Measurements from ENCODE around the gene PEMT.
A peak's percentile ranks its signal among the peaks of the same experiment; 100 is the strongest.

PEMT gene

GRCh38 chr17:17595755-17596154 lies 4.2 kb upstream of the PEMT start:
- H2BK120ac ChIP-seq (ENCODE audit: insufficient read depth, low read length, poor library complexity): no peak overlapping the region
- no peak overlapping the region for H2AK5ac ChIP-seq (ENCODE audit: low read length)
- no peak overlapping the region for H2BK12ac ChIP-seq (ENCODE audit: low read length)
- no peaks in the 10 kb centered on the region for H3K9me3 ChIP-seq (ENCODE audit: insufficient read depth, low read depth, low read length)
- H2AFZ ChIP-seq (ENCODE audit: insufficient read depth, low read length, poor library complexity): no peak overlapping the region
- H3K23ac ChIP-seq (ENCODE audit: low read length): no peak overlapping the region
- WGBS (ENCODE audit: extremely low coverage, insufficient coverage, insufficient read length): no CpG with 5 or more reads among the region's 4 CpGs
- H4K8ac ChIP-seq (ENCODE audit: low read depth, low read length): no peak overlapping the region
- no peak overlapping the region for H3K18ac ChIP-seq (ENCODE audit: low read length)
- H3K79me1 ChIP-seq (ENCODE audit: low read length): peaks cover 9% of the 10 kb centered on the region
- H3K14ac ChIP-seq (ENCODE audit: low read length): no peak overlapping the region
- H3K4me2 ChIP-seq (ENCODE audit: low read length): no peak overlapping the region
- DNase-seq: no peak
- H4K91ac ChIP-seq (ENCODE audit: low read depth, low read length): no peak overlapping the region
- H3K4ac ChIP-seq (ENCODE audit: low read depth, low read length): no peak overlapping the region
- no peak overlapping the region for H3K27ac ChIP-seq (ENCODE audit: low read depth, low read length)
- peaks cover 10% of the 10 kb centered on the region for H3K79me2 ChIP-seq (ENCODE audit: control insufficient read depth, insufficient read depth, low read length, poor library complexity)
- peak overlapping the region; percentile 34 for H3K9ac ChIP-seq (ENCODE audit: low read length)
- no peak overlapping the region for H4K12ac ChIP-seq (ENCODE audit: low read depth, low read length)
- no peak overlapping the region for H2BK5ac ChIP-seq (ENCODE audit: low read depth, low read length, poor library complexity)
- no peaks in the 10 kb centered on the region for H3K27me3 ChIP-seq (ENCODE audit: insufficient read depth, low read length)
- no peaks in the 10 kb centered on the region for H3K36me3 ChIP-seq (ENCODE audit: control insufficient read depth in 1 of 2, insufficient read depth in 2 of 2, low read length in 2 of 2)
- H3K4me1 ChIP-seq (ENCODE audit: control insufficient read depth in 1 of 2, insufficient read depth in 2 of 2, low read length in 2 of 2): peaks cover 2 to 7% of the 10 kb centered on the region in 2 experiments
- H3K4me3 ChIP-seq (ENCODE audit: low read depth, low read length): no peak overlapping the region

GRCh38 chr17:17593222-17593620 lies 1.7 kb upstream of the PEMT start:
- H3K36me3 ChIP-seq (ENCODE audit: control insufficient read depth in 1 of 2, insufficient read depth in 2 of 2, low read length in 2 of 2): no peaks in the 10 kb centered on the region
- H2AFZ ChIP-seq (ENCODE audit: insufficient read depth, low read length, poor library complexity): no peak overlapping the region
- H3K4me3 ChIP-seq (ENCODE audit: low read depth, low read length): no peak overlapping the region
- H2BK12ac ChIP-seq (ENCODE audit: low read length): no peak overlapping the region
- H4K8ac ChIP-seq (ENCODE audit: low read depth, low read length): no peak overlapping the region
- no peak overlapping the region for H3K18ac ChIP-seq (ENCODE audit: low read length)
- no peak overlapping the region for H3K23ac ChIP-seq (ENCODE audit: low read length)
- H3K79me1 ChIP-seq (ENCODE audit: low read length): peaks cover 9% of the 10 kb centered on the region
- no peak overlapping the region for H3K4ac ChIP-seq (ENCODE audit: low read depth, low read length)
- no peak overlapping the region for H3K14ac ChIP-seq (ENCODE audit: low read length)
- no peak overlapping the region for H2BK120ac ChIP-seq (ENCODE audit: insufficient read depth, low read length, poor library complexity)
- no peak for DNase-seq
- no peak overlapping the region for H3K27ac ChIP-seq (ENCODE audit: low read depth, low read length)
- H3K79me2 ChIP-seq (ENCODE audit: control insufficient read depth, insufficient read depth, low read length, poor library complexity): peaks cover 10% of the 10 kb centered on the region
- no peak overlapping the region for H2AK5ac ChIP-seq (ENCODE audit: low read length)
- no peaks in the 10 kb centered on the region for H3K9me3 ChIP-seq (ENCODE audit: insufficient read depth, low read depth, low read length)
- WGBS (ENCODE audit: extremely low coverage, insufficient coverage, insufficient read length): no CpG with 5 or more reads among the region's 6 CpGs
- H4K12ac ChIP-seq (ENCODE audit: low read depth, low read length): no peak overlapping the region
- no peak overlapping the region for H2BK5ac ChIP-seq (ENCODE audit: low read depth, low read length, poor library complexity)
- no peaks in the 10 kb centered on the region for H3K27me3 ChIP-seq (ENCODE audit: insufficient read depth, low read length)
- H3K4me2 ChIP-seq (ENCODE audit: low read length): no peak overlapping the region
- H4K91ac ChIP-seq (ENCODE audit: low read depth, low read length): no peak overlapping the region
- no peak overlapping the region for H3K9ac ChIP-seq (ENCODE audit: low read length)
- H3K4me1 ChIP-seq (ENCODE audit: control insufficient read depth in 1 of 2, insufficient read depth in 2 of 2, low read length in 2 of 2): peaks cover 2 to 10% of the 10 kb centered on the region in 2 experiments

GRCh38 chr17:17590883-17591354 lies 589 bp downstream of the PEMT start:
- peak overlapping the region; percentile 91 for H3K4me3 ChIP-seq (ENCODE audit: low read depth, low read length)
- peak overlapping the region; percentile 46 for H2AK5ac ChIP-seq (ENCODE audit: low read length)
- H3K4me1 ChIP-seq (ENCODE audit: control insufficient read depth in 1 of 2, insufficient read depth in 2 of 2, low read length in 2 of 2): peaks cover 2 to 10% of the 10 kb centered on the region in 2 experiments
- H2BK12ac ChIP-seq (ENCODE audit: low read length): no peak overlapping the region
- H3K14ac ChIP-seq (ENCODE audit: low read length): peak overlapping the region; percentile 87
- H3K9ac ChIP-seq (ENCODE audit: low read length): peak overlapping the region; percentile 92
- H3K79me2 ChIP-seq (ENCODE audit: control insufficient read depth, insufficient read depth, low read length, poor library complexity): peaks cover 10% of the 10 kb centered on the region
- peak overlapping the region; percentile 94 for H3K4me2 ChIP-seq (ENCODE audit: low read length)
- DNase-seq: no peak
- H3K36me3 ChIP-seq (ENCODE audit: control insufficient read depth in 1 of 2, insufficient read depth in 2 of 2, low read length in 2 of 2): no peaks in the 10 kb centered on the region
- H3K27me3 ChIP-seq (ENCODE audit: insufficient read depth, low read length): no peaks in the 10 kb centered on the region
- peak overlapping the region; percentile 60 for H3K18ac ChIP-seq (ENCODE audit: low read length)
- no peak overlapping the region for H3K23ac ChIP-seq (ENCODE audit: low read length)
- peaks cover 9% of the 10 kb centered on the region for H3K79me1 ChIP-seq (ENCODE audit: low read length)
- peak overlapping the region; percentile 92 for H4K8ac ChIP-seq (ENCODE audit: low read depth, low read length)
- H3K4ac ChIP-seq (ENCODE audit: low read depth, low read length): no peak overlapping the region
- H2AFZ ChIP-seq (ENCODE audit: insufficient read depth, low read length, poor library complexity): peak overlapping the region; percentile 34
- peak overlapping the region; percentile 8 for H2BK5ac ChIP-seq (ENCODE audit: low read depth, low read length, poor library complexity)
- H4K12ac ChIP-seq (ENCODE audit: low read depth, low read length): peak overlapping the region; percentile 37
- peak overlapping the region; percentile 52 for H3K27ac ChIP-seq (ENCODE audit: low read depth, low read length)
- no peaks in the 10 kb centered on the region for H3K9me3 ChIP-seq (ENCODE audit: insufficient read depth, low read depth, low read length)
- WGBS (ENCODE audit: extremely low coverage, insufficient coverage, insufficient read length): no CpG with 5 or more reads among the region's 21 CpGs
- H2BK120ac ChIP-seq (ENCODE audit: insufficient read depth, low read length, poor library complexity): peak overlapping the region; percentile 20
- peak overlapping the region; percentile 46 for H4K91ac ChIP-seq (ENCODE audit: low read depth, low read length)

DNA sequence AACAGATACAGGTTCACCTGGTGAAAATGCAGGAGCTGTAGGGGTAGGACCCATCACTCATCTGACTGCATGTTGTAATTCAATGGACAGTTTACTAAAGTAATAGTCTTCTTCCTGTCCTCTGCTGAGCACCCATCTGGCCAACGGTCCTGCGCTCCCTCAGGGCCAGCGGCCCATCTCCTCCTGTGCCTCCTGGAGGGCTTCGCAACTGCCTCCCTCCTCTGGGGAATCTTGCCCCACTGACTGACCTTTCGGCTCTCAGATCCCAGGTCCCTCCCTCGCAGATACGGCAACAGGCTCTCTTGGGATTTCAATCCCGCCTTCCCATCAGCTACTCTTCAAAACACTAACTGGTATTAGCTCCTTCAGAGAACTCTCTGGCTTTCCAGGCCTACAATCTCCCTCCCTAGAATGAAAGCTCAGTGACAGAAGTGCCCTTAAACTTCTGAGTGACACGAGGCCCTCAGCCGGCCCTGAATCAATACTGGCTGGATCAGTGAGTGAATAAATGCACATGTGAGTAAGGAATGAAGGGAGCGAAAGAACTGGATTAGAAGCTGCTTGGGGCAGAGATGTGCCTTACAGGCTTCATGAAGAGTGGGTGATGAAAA lies 1.3 kb downstream of the PEMT start:
- H3K27ac ChIP-seq (ENCODE audit: low read depth, low read length): no peak overlapping the region
- WGBS (ENCODE audit: extremely low coverage, insufficient coverage, insufficient read length): no CpG with 5 or more reads among the region's 11 CpGs

More for the DNA sequence above, 1.3 kb downstream of the PEMT start:
- Histone ChIP-seq H3K4me2 (ENCODE audit: low read length) (peak overlapping the region; percentile 94), H3K79me2 (ENCODE audit: control insufficient read depth, insufficient read depth, low read length, poor library complexity) (peaks cover 10% of the 10 kb centered on the region), H2AFZ (ENCODE audit: insufficient read depth, low read length, poor library complexity) (no peak overlapping the region), H3K79me1 (ENCODE audit: low read length) (peaks cover 9% of the 10 kb centered on the region), H3K23ac (ENCODE audit: low read length) (no peak overlapping the region), H2BK120ac (ENCODE audit: insufficient read depth, low read length, poor library complexity) (no peak overlapping the region), H3K27me3 (ENCODE audit: insufficient read depth, low read length) (no peaks in the 10 kb centered on the region), H3K14ac (ENCODE audit: low read length) (no peak overlapping the region), H2AK5ac (ENCODE audit: low read length) (no peak overlapping the region), H4K91ac (ENCODE audit: low read depth, low read length) (no peak overlapping the region), H3K9ac (ENCODE audit: low read length) (no peak overlapping the region), H3K18ac (ENCODE audit: low read length) (no peak overlapping the region), H4K12ac (ENCODE audit: low read depth, low read length) (no peak overlapping the region), H3K36me3 (ENCODE audit: control insufficient read depth in 1 of 2, insufficient read depth in 2 of 2, low read length in 2 of 2) (no peaks in the 10 kb centered on the region), H3K9me3 (ENCODE audit: insufficient read depth, low read depth, low read length) (no peaks in the 10 kb centered on the region), H3K4ac (ENCODE audit: low read depth, low read length) (no peak overlapping the region), H2BK5ac (ENCODE audit: low read depth, low read length, poor library complexity) (no peak overlapping the region), H2BK12ac (ENCODE audit: low read length) (no peak overlapping the region), H4K8ac (ENCODE audit: low read depth, low read length) (no peak overlapping the region), H3K4me1 (ENCODE audit: control insufficient read depth in 1 of 2, insufficient read depth in 2 of 2, low read length in 2 of 2) (peaks cover 2 to 10% of the 10 kb centered on the region in 2 experiments), H3K4me3 (ENCODE audit: low read depth, low read length) (no peak overlapping the region)
- DNase-seq: no peak
